Smooth muscle cell (in vitro differentiated cells): ENCODE results near the gene NRIP2. TPM values are rescaled to one million over a fixed set of nuclear protein-coding genes. Genes with fewer than 3 reads are reported as not detected.

Experiments
- DNase-seq: peaks from one replicate; lab custom pipeline; 2025; ENCODE audit not compliant: unreplicated experiment; lab: John Stamatoyannopoulos, UW
- H2AFZ ChIP-seq: fragments of 200-600 bp; sonication (generic); 2 replicates; pipeline ENCODE4 v1.6.0; 2016; ENCODE audit warnings: antibody characterized with exemption, low read depth, mild to moderate bottlenecking
- H3F3A ChIP-seq: fragments of 200-600 bp; sonication (generic); 2 replicates; pipeline ENCODE4 v1.6.0; 2017; ENCODE audit warnings: antibody characterized with exemption, low read depth
- H3K27ac ChIP-seq: fragments of 200-600 bp; sonication (generic); 2 replicates; pipeline ENCODE4 v1.5.1; 2016; ENCODE audit warnings: low read depth, mild to moderate bottlenecking
- H3K27me3 ChIP-seq: fragments of 200-600 bp; sonication (generic); 2 replicates; pipeline ENCODE4 v1.6.1; 2016; ENCODE audit warnings: low read depth, mild to moderate bottlenecking
- H3K36me3 ChIP-seq: fragments of 200-600 bp; sonication (generic); 2 replicates; pipeline ENCODE4 v1.5.1; 2016; ENCODE audit warnings: low read depth
- H3K4me1 ChIP-seq: fragments of 200-600 bp; sonication (generic); 2 replicates; pipeline ENCODE4 v1.5.1; 2016; ENCODE audit warnings: low read depth
- H3K4me2 ChIP-seq: fragments of 200-600 bp; sonication (generic); 2 replicates; pipeline ENCODE4 v1.6.0; 2016; ENCODE audit warnings: mild to moderate bottlenecking
- H3K4me3 ChIP-seq: fragments of 200-600 bp; sonication (generic); 2 replicates; pipeline ENCODE4 v1.5.1; 2016; ENCODE audit warnings: mild to moderate bottlenecking
- H3K79me2 ChIP-seq: fragments of 200-600 bp; sonication (generic); 2 replicates; pipeline ENCODE4 v1.6.0; 2016; ENCODE audit warnings: low read depth, mild to moderate bottlenecking
- H3K9ac ChIP-seq: fragments of 200-600 bp; sonication (generic); 2 replicates; pipeline ENCODE4 v1.6.0; 2016; ENCODE audit warnings: low read depth
- H3K9me3 ChIP-seq: fragments of 200-600 bp; sonication (generic); replicated peaks from 2 replicates; pipeline ENCODE4 v1.5.1; 2016; ENCODE audit warnings: low read depth
- H4K20me1 ChIP-seq: fragments of 200-600 bp; sonication (generic); 2 replicates; pipeline ENCODE4 v1.6.0; 2016; ENCODE audit warnings: low read depth
- WGBS: methylation state at CpG from one replicate; pipeline ENCODE4 v1.1.7; 2016; ENCODE audit warnings: low lambda C conversion rate; 5-methylcytosine and 5-hydroxymethylcytosine counted together
- polyA plus RNA-seq: library from polyadenylated mRNA; unstranded; fragments of >200 nt; fragmentation: Nextera tagmentation; extraction: Ambion mirVana; gene quantifications from 2 replicates; pipeline ENCODE4 v1.2.1, GENCODE V29; 2016
- total RNA-seq: library from RNA; depleted of rRNA; stranded (reverse); fragments of >200 nt; gene quantifications from 2 replicates; pipeline ENCODE4 v1.2.3, GENCODE V29; 2014
- TF ChIP-seq, protein P1 (sequence below): fragments of 200-600 bp; sonication (generic); IDR thresholded peaks from 2 replicates; pipeline ENCODE4 v1.5.1; 2017; ENCODE audit warnings: borderline replicate concordance, mild to moderate bottlenecking, antibody characterized with exemption; ENCODE audit not compliant: insufficient read depth, poor library complexity, severe bottlenecking

Gene NRIP2
- total and polyA plus RNA-seq, 2 experiments from 2014 or later, result 0.04 to 0.29 TPM

- H3K27ac ChIP-seq, result no peak overlapping the region
- peak; percentile 5 for DNase-seq
- WGBS, result 16% methylated on average over 23 of the region's 25 CpGs
- H3K4me3 ChIP-seq, result no peak overlapping the region
- no peaks in the 10 kb centered on the region for H4K20me1 ChIP-seq
- no peak overlapping the region for H2AFZ ChIP-seq
- no peaks in the 10 kb centered on the region for H3K4me1 ChIP-seq
- TF ChIP-seq, protein P1, sequence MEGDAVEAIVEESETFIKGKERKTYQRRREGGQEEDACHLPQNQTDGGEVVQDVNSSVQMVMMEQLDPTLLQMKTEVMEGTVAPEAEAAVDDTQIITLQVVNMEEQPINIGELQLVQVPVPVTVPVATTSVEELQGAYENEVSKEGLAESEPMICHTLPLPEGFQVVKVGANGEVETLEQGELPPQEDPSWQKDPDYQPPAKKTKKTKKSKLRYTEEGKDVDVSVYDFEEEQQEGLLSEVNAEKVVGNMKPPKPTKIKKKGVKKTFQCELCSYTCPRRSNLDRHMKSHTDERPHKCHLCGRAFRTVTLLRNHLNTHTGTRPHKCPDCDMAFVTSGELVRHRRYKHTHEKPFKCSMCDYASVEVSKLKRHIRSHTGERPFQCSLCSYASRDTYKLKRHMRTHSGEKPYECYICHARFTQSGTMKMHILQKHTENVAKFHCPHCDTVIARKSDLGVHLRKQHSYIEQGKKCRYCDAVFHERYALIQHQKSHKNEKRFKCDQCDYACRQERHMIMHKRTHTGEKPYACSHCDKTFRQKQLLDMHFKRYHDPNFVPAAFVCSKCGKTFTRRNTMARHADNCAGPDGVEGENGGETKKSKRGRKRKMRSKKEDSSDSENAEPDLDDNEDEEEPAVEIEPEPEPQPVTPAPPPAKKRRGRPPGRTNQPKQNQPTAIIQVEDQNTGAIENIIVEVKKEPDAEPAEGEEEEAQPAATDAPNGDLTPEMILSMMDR, result peak; percentile 81
- no peaks in the 10 kb centered on the region for H3K9me3 ChIP-seq
- H3K4me2 ChIP-seq, result peak overlapping the region; percentile 60
- no peaks in the 10 kb centered on the region for H3K79me2 ChIP-seq
- no peaks in the 10 kb centered on the region for H3K36me3 ChIP-seq
- H3F3A ChIP-seq, result no peaks in the 10 kb centered on the region
- H3K9ac ChIP-seq, result no peak overlapping the region
- H3K27me3 ChIP-seq, result peaks cover 21% of the 10 kb centered on the region
Observed at GRCh38 chr12:2783936-2784600, 50.8 kb downstream of the NRIP2 start.

DNA sequence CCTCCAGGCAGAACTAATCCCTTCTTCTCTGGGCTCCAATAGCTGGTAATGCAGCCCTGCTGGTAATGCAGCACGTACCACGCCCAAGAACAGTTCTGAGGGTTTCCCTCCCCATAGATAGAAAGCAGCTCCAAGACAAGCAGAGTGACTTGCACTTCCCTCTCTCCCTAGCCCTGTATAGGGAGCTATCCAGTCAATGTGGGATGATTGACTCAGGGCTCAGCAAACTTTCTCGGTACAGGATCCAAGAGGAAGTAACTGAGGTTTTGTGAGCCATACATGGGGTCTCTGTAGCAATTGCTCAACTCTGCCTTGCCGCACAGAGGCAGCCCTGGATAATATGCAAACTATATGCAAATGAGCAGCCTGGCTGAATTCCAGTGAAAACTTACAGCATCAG is 55.6 kb downstream of the NRIP2 start:
- Histone ChIP-seq H3K4me3 (no peak overlapping the region), H3K4me1 (peaks cover 4% of the 10 kb centered on the region), H2AFZ (no peak overlapping the region), H3K36me3 (no peaks in the 10 kb centered on the region), H3K4me2 (no peak overlapping the region), H3K27me3 (peaks cover 6% of the 10 kb centered on the region), H3K9ac (no peak overlapping the region), H3K79me2 (no peaks in the 10 kb centered on the region), H4K20me1 (no peaks in the 10 kb centered on the region), H3K9me3 (no peaks in the 10 kb centered on the region), H3F3A (no peaks in the 10 kb centered on the region), H3K27ac (no peak overlapping the region)
- TF ChIP-seq, protein P1, result no peak
- WGBS, result 47% methylated on average over 4 of the region's 4 CpGs
- DNase-seq, result no peak

- Histone ChIP-seq H3F3A (no peaks in the 10 kb centered on the region), H3K27me3 (peaks cover 13% of the 10 kb centered on the region), H2AFZ (no peak overlapping the region), H3K9ac (no peak overlapping the region), H3K79me2 (no peaks in the 10 kb centered on the region), H4K20me1 (no peaks in the 10 kb centered on the region), H3K4me1 (peaks cover 4% of the 10 kb centered on the region), H3K4me3 (no peak overlapping the region), H3K9me3 (no peaks in the 10 kb centered on the region), H3K4me2 (no peak overlapping the region), H3K36me3 (no peaks in the 10 kb centered on the region), H3K27ac (no peak overlapping the region)
- TF ChIP-seq, protein P1, result no peak
- DNase-seq, result no peak
- WGBS, result 90% methylated on average over 19 of the region's 20 CpGs
Observed at GRCh38 chr12:2776129-2776806, 58.6 kb downstream of the NRIP2 start.
